Mucosa of descending colon (tissue), 3 donors: Measurements from ENCODE around the gene SPTB. TPM values are rescaled to one million over a fixed set of nuclear protein-coding genes. Genes with fewer than 3 reads are reported as not detected.

Experiments
- ATAC-seq: fragments of 200-7000 bp; cut with Tn5 transposase; one replicate; pipeline ENCODE4 v1.9.1; 2020; ENCODE audit warnings: mild to moderate bottlenecking, moderate library complexity
- DNase-seq, 3 donors: peaks; one replicate each; pipeline ENCODE4 v3.0.0-alpha.2; 2020
- H3K36me3 ChIP-seq: fragments of 200-600 bp; one replicate; pipeline ENCODE4 v1.8.0; 2021; ENCODE audit warnings: low read depth, mild to moderate bottlenecking
- H3K4me1 ChIP-seq: fragments of 200-600 bp; one replicate; pipeline ENCODE4 v1.8.0; 2021; ENCODE audit warnings: low read depth, mild to moderate bottlenecking
- H3K4me3 ChIP-seq: fragments of 200-600 bp; one replicate; pipeline ENCODE4 v1.8.0; 2021; ENCODE audit warnings: mild to moderate bottlenecking
- H3K9me3 ChIP-seq: fragments of 200-600 bp; one replicate; pipeline ENCODE4 v1.8.0; 2021; ENCODE audit warnings: mild to moderate bottlenecking
- CTCF ChIP-seq: fragments of 200-600 bp; IDR thresholded peaks from one replicate; pipeline ENCODE4 v1.8.0; 2022; ENCODE audit warnings: antibody characterized with exemption, mild to moderate bottlenecking
- intact Hi-C, 2 donors: fragments of 100-400 bp; cut with DNase I in 1 of 2; cut with micrococcal nuclease in 1 of 2; formaldehyde crosslinking; loops; one replicate each; pipeline versions ENCODE4 v1.11.0 to v1.11.1; 2022; cut with DNase I, micrococcal nuclease
- total RNA-seq, 3 donors: library from RNA; stranded (reverse); fragmentation: NEBNext Ultra II Directional in 2 of 3; extraction: Animal tissue kit (Norgen Biotek cat#: 25700) in 2 of 3; gene quantifications; one replicate each; pipeline versions ENCODE4 v1.2.1 to v1.2.4, GENCODE V29; 2021 to 2023
- donor health status: DM: no; HTN: no; CAD: no; lungs with moderate emphysema.
- donor health status: DM: no; HTN: no; CAD: no.
- donor health status: DM: no; HTN: yes; CAD: no.

SPTB gene
- total RNA-seq, 3 donors from 2014 or later = 0.35 to 1.4 (median 0.51) TPM

DNA sequence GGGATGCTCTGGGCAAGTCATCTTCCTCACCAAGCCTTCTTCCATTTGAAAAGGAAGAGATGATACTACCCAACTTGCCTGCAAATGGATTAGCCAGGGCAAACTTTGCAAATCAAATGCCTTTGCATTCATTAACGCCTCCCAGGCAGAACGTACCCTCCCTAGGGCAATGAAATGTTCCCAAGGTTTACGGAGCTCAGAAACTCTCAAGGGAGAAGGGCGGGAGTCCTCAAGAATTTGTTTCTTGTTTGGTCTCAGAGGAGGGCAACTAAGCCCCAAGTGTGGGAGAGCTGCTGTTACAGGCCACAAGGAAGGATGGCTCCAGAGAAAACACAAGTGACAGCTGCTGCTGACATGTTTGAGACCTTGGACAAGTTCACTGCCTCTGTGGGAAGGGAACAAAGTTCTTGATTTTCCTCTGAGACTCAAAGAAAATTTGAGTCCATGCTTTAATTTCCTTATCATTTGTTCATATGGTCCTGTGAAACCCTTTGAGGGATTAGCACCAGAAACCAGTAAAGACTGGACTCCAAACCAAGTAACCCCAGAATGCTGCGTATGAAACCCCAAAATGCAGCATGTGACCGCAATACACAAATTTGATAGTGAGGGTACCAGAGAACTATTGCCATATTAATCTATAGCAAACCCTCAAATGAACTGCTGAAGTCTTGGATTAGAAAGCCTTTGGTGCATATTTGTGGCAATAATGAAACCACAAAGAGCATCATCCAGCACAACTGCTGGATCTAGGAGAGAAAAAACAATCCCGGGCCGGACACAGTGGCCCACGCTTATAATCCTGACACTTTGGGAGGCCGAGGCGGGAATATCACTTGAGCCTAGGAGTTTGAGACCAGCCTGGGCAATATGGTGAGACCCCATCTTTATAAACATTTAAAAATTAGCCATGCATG, 22.9 kb downstream of the SPTB start:
- no peak for TF ChIP-seq CTCF

DNA sequence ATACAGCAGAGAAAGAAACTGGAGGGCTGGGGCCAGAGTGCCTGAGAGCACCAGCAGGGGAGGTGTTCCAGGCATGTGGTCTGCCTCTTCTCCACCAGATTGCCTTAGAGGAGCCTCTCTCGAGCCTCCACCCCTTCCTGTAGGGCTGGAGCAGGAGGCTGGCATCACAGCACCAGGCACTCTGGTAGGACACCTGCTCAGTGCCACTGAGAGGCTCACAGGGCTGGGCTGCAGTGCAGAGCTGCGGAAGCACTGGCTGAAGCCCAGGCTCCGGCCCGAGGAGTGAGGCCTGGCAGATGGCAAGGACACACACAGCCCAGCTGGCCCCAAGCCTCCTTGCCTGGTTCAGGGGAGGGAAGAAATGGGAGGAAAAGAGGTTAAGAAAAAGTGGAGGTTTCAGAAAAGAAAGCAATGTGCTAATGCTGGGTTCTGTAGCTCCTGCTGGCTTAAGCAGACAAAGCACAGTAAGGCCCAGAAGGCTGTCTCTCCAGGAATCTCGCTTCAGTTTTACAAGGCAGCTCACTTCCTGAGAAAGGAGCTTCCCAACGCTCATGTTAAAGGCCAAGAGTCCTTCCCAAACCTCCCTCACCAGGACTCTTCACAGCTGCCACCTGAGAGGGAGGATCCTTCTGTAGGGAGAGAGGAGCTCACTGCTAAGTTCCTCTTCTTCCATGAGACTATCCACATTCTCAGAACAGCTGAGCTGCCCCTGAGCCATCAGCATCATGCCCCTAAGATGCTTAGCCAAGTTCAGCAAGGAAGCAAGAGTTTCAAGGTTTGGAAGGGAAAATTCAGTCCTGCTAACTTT, 23.8 kb downstream of the SPTB start:
- Histone ChIP-seq H3K4me3 (no peak overlapping the region), H3K4me1 (no peaks in the 10 kb centered on the region), H3K9me3 (no peaks in the 10 kb centered on the region), H3K36me3 (no peaks in the 10 kb centered on the region)
- intact Hi-C loops = no loop called here
- TF ChIP-seq CTCF = no peak
- DNase-seq = no peak
- ATAC-seq = no peak

More for the DNA sequence above, 22.9 kb downstream of the SPTB start:
- intact Hi-C loops = no loop called here
- no peaks in the 10 kb centered on the region for H3K4me1 ChIP-seq
- no peak for ATAC-seq
- no peaks in the 10 kb centered on the region for H3K36me3 ChIP-seq
- no peak overlapping the region for H3K4me3 ChIP-seq
- H3K9me3 ChIP-seq = no peaks in the 10 kb centered on the region
- no peak for DNase-seq

- no peak for ATAC-seq
- Histone ChIP-seq H3K4me1 (no peaks in the 10 kb centered on the region), H3K9me3 (no peaks in the 10 kb centered on the region), H3K4me3 (no peak overlapping the region), H3K36me3 (no peaks in the 10 kb centered on the region)
- DNase-seq = no peak
- intact Hi-C loops = no loop called here
- no peak for TF ChIP-seq CTCF
Observed at GRCh38 chr14:64850369-64851137, 29.2 kb downstream of the SPTB start.

DNA sequence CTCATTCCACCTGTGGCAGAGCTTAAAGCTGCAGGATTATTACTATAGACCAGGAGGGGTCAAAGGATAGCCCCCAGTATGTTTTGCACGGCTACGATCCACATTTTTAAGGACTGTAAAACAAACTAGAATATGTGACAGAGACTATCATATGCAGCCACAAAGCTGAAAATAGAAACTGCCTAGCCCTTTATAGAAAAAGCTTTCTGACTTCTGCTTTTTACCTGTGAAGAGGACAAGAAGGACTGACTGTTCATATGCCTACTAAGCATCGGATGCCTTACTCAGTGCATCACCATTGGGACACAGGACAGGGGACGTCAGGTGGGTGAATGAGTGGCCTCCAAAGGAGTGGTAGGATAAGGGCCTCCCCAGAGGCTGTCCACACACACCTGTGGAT, 29.8 kb downstream of the SPTB start:
- H3K4me1 ChIP-seq = no peaks in the 10 kb centered on the region
- no peaks in the 10 kb centered on the region for H3K9me3 ChIP-seq
- no peak for TF ChIP-seq CTCF
- H3K36me3 ChIP-seq = no peaks in the 10 kb centered on the region
- no peak overlapping the region for H3K4me3 ChIP-seq
- intact Hi-C loops = no loop called here
- no peak for ATAC-seq
- no peak for DNase-seq

GRCh38 chr14:64848239-64848638, 31.5 kb downstream of the SPTB start:
- no peak for DNase-seq
- Histone ChIP-seq H3K36me3 (no peaks in the 10 kb centered on the region), H3K4me3 (no peak overlapping the region), H3K9me3 (no peaks in the 10 kb centered on the region), H3K4me1 (no peaks in the 10 kb centered on the region)
- no peak for TF ChIP-seq CTCF
- intact Hi-C loops = no loop called here
- no peak for ATAC-seq
